HFFc6 (cell line): ENCODE measurements around the gene NCKAP5. TPM values are rescaled to one million over a fixed set of nuclear protein-coding genes. Genes with fewer than 3 reads are reported as not detected.

Experiments
- DNase-seq: peaks from one replicate; pipeline ENCODE4 v3.0.0-alpha.2; 2018
- H3K27ac Mint-ChIP-seq: 2 replicates; pipeline ENCODE4 v1.8.0; 2020; ENCODE audit warnings: mild to moderate bottlenecking, mixed read lengths
- H3K27me3 Mint-ChIP-seq: 2 replicates; pipeline ENCODE4 v1.8.0; 2021; ENCODE audit warnings: mild to moderate bottlenecking, moderate library complexity, mixed read lengths; ENCODE audit not compliant: insufficient read depth
- H3K36me3 Mint-ChIP-seq: 2 replicates; pipeline ENCODE4 v1.8.0; 2021; ENCODE audit warnings: low read depth, mixed read lengths
- H3K4me1 Mint-ChIP-seq: 2 replicates; pipeline ENCODE4 v1.8.0; 2020; ENCODE audit warnings: low read depth, mixed read lengths
- H3K4me3 Mint-ChIP-seq: 2 replicates; pipeline ENCODE4 v1.8.0; 2020; ENCODE audit warnings: mild to moderate bottlenecking, moderate library complexity, mixed read lengths
- H3K9me3 Mint-ChIP-seq: 2 replicates; pipeline ENCODE4 v1.8.0; 2020; ENCODE audit warnings: mild to moderate bottlenecking, mixed read lengths
- CTCF ChIP-seq: fragments of 200-600 bp; sonication (generic); IDR thresholded peaks from 2 replicates; pipeline ENCODE4 v1.5.0; 2021; ENCODE audit warnings: antibody characterized with exemption, mild to moderate bottlenecking
- total RNA-seq, 6 experiments: library from RNA; stranded (reverse); fragmentation: NEBNext Ultra II Directional; extraction: Animal tissue kit (Norgen Biotek cat#: 25700); gene quantifications; 2 replicates in 1 of 6; 3 replicates in 5 of 6; pipeline ENCODE4 v1.2.3, GENCODE V29; 2021

Gene NCKAP5
- total RNA-seq, 6 experiments from 2014 or later: 0.31 to 4.0 (median 3.1) TPM

GRCh38 chr2:133086176-133086575 is 482.1 kb downstream of the NCKAP5 start:
- no peak for DNase-seq
- Mint-ChIP-seq H3K9me3 (peaks cover 7% of the 10 kb centered on the region; the same call in 1 of the 2 replicates), H3K27me3 (no peaks in the 10 kb centered on the region), H3K4me1 (no peaks in the 10 kb centered on the region; the same call in 1 of the 2 replicates), H3K36me3 (no peaks in the 10 kb centered on the region), H3K27ac (no peak overlapping the region), H3K4me3 (no peak overlapping the region)
- no peak for TF ChIP-seq CTCF

- H3K36me3 Mint-ChIP-seq: no peaks in the 10 kb centered on the region
- H3K9me3 Mint-ChIP-seq: peaks cover 7% of the 10 kb centered on the region; the same call in 1 of the 2 replicates
- TF ChIP-seq CTCF: no peak
- no peaks in the 10 kb centered on the region; the same call in 1 of the 2 replicates for H3K4me1 Mint-ChIP-seq
- no peaks in the 10 kb centered on the region for H3K27me3 Mint-ChIP-seq
- no peak for DNase-seq
- H3K4me3 Mint-ChIP-seq: no peak overlapping the region
- H3K27ac Mint-ChIP-seq: no peak overlapping the region
Measured at GRCh38 chr2:133085646-133086045, 482.6 kb downstream of the NCKAP5 start.

GRCh38 chr2:133082034-133082433 is 486.2 kb downstream of the NCKAP5 start:
- Mint-ChIP-seq H3K4me3 (no peak overlapping the region), H3K36me3 (no peaks in the 10 kb centered on the region), H3K9me3 (peaks cover 3% of the 10 kb centered on the region; the same call in 1 of the 2 replicates), H3K4me1 (no peaks in the 10 kb centered on the region; the same call in 1 of the 2 replicates), H3K27me3 (no peaks in the 10 kb centered on the region; the same call in 1 of the 2 replicates), H3K27ac (no peak overlapping the region)
- DNase-seq: no peak
- TF ChIP-seq CTCF: no peak

GRCh38 chr2:133080822-133081221 is 487.4 kb downstream of the NCKAP5 start:
- Mint-ChIP-seq H3K4me1 (no peaks in the 10 kb centered on the region; the same call in 1 of the 2 replicates), H3K36me3 (no peaks in the 10 kb centered on the region), H3K27me3 (no peaks in the 10 kb centered on the region; the same call in 1 of the 2 replicates), H3K4me3 (no peak overlapping the region), H3K27ac (no peak overlapping the region), H3K9me3 (peaks cover 3% of the 10 kb centered on the region; the same call in 1 of the 2 replicates)
- no peak for DNase-seq
- no peak for TF ChIP-seq CTCF

GRCh38 chr2:133078667-133079411 is 489.4 kb downstream of the NCKAP5 start:
- DNase-seq: no peak
- no peak for TF ChIP-seq CTCF
- Mint-ChIP-seq H3K27me3 (no peaks in the 10 kb centered on the region; the same call in 1 of the 2 replicates), H3K27ac (no peak overlapping the region), H3K4me3 (no peak overlapping the region), H3K4me1 (no peaks in the 10 kb centered on the region), H3K36me3 (no peaks in the 10 kb centered on the region), H3K9me3 (peaks cover 7% of the 10 kb centered on the region; the same call in 1 of the 2 replicates)
